HFF-Myc (cell line): ENCODE data around the gene FBXO27.
"Not testable (repeated sequence)": the region's sequence is repeated elsewhere in the genome, so short reads cannot be mapped to it uniquely, and the experiment has no call there.

Source experiments
- DNase-seq: peaks from one replicate; pipeline ENCODE4 v3.0.0-alpha.2; 2011; ENCODE audit warnings: low read depth; ENCODE audit errors: extremely low read depth
- H3K4me3 ChIP-seq: replicated peaks from 2 replicates; pipeline ENCODE4 v1.5.1; 2011; ENCODE audit warnings: low read depth, mild to moderate bottlenecking, control low read depth, low read length
- CTCF ChIP-seq: IDR thresholded peaks from 2 replicates; pipeline ENCODE4 v1.5.1; 2012; ENCODE audit warnings: mild to moderate bottlenecking, low read depth, low read length, control low read depth; ENCODE audit errors: missing control alignments

The FBXO27 gene

GRCh38 chr19:38993271-38993670 lies 39.1 kb downstream of the FBXO27 start:
- no peak for DNase-seq
- H3K4me3 ChIP-seq = no peak overlapping the region
- no peak for TF ChIP-seq CTCF

GRCh38 chr19:38990949-38991697 lies 41.2 kb downstream of the FBXO27 start:
- no peak for TF ChIP-seq CTCF
- DNase-seq = no peak
- no peak overlapping the region for H3K4me3 ChIP-seq

GRCh38 chr19:38989614-38990013 lies 42.7 kb downstream of the FBXO27 start:
- not testable (repeated sequence) for H3K4me3 ChIP-seq, DNase-seq

- no peak for TF ChIP-seq CTCF
- no peak overlapping the region for H3K4me3 ChIP-seq
- no peak for DNase-seq
These were observed 43.2 kb downstream of the FBXO27 start for GRCh38 chr19:38989066-38989605.

- not testable (repeated sequence) for DNase-seq, H3K4me3 ChIP-seq
These were observed 43.7 kb downstream of the FBXO27 start for GRCh38 chr19:38988627-38989026.

- DNase-seq = not testable (repeated sequence)
These were observed 44.6 kb downstream of the FBXO27 start for GRCh38 chr19:38987745-38988144.

GRCh38 chr19:38985262-38985661 lies 47.1 kb downstream of the FBXO27 start:
- TF ChIP-seq CTCF = no peak
- H3K4me3 ChIP-seq = no peak overlapping the region
- DNase-seq = no peak

More at GRCh38 chr19:38987745-38988144, 44.6 kb downstream of the FBXO27 start:
- H3K4me3 ChIP-seq = not testable (repeated sequence)

GRCh38 chr19:38980583-38981374 lies 51.6 kb downstream of the FBXO27 start:
- H3K4me3 ChIP-seq = no peak overlapping the region
- no peak for TF ChIP-seq CTCF
- DNase-seq = no peak
